ENCODE measurements around the gene AMBN. TPM values are rescaled to one million over a fixed set of nuclear protein-coding genes. Genes with fewer than 3 reads are reported as not detected.
"Not testable (repeated sequence)": the region's sequence is repeated elsewhere in the genome, so short reads cannot be mapped to it uniquely, and the experiment has no call there.

AMBN gene
- total RNA-seq, 1 donor = not detected

GRCh38 chr4:70630162-70630561 is 38.1 kb downstream of the AMBN start:
- no peak for DNase-seq (ENCODE audit: low read depth)
- no peak overlapping the region for H3K4me3 ChIP-seq (ENCODE audit: low read depth, low read length)
- TF ChIP-seq, protein P1, sequence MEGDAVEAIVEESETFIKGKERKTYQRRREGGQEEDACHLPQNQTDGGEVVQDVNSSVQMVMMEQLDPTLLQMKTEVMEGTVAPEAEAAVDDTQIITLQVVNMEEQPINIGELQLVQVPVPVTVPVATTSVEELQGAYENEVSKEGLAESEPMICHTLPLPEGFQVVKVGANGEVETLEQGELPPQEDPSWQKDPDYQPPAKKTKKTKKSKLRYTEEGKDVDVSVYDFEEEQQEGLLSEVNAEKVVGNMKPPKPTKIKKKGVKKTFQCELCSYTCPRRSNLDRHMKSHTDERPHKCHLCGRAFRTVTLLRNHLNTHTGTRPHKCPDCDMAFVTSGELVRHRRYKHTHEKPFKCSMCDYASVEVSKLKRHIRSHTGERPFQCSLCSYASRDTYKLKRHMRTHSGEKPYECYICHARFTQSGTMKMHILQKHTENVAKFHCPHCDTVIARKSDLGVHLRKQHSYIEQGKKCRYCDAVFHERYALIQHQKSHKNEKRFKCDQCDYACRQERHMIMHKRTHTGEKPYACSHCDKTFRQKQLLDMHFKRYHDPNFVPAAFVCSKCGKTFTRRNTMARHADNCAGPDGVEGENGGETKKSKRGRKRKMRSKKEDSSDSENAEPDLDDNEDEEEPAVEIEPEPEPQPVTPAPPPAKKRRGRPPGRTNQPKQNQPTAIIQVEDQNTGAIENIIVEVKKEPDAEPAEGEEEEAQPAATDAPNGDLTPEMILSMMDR (IDR thresholded peaks at IDR 0.05; ENCODE audit: insufficient read depth, low read depth, low read length) = no peak

- H3K4me3 ChIP-seq (ENCODE audit: low read depth, low read length) = no peak overlapping the region
- DNase-seq (ENCODE audit: low read depth) = no peak
- TF ChIP-seq, protein P1 (IDR thresholded peaks at IDR 0.05; ENCODE audit: insufficient read depth, low read depth, low read length) = no peak
These were observed 40.0 kb downstream of the AMBN start for GRCh38 chr4:70632028-70632427.

GRCh38 chr4:70634482-70634881 is 42.4 kb downstream of the AMBN start:
- H3K4me3 ChIP-seq (ENCODE audit: low read depth, low read length) = no peak overlapping the region
- no peak for DNase-seq (ENCODE audit: low read depth)
- TF ChIP-seq, protein P1 (IDR thresholded peaks at IDR 0.05; ENCODE audit: insufficient read depth, low read depth, low read length) = no peak

DNA sequence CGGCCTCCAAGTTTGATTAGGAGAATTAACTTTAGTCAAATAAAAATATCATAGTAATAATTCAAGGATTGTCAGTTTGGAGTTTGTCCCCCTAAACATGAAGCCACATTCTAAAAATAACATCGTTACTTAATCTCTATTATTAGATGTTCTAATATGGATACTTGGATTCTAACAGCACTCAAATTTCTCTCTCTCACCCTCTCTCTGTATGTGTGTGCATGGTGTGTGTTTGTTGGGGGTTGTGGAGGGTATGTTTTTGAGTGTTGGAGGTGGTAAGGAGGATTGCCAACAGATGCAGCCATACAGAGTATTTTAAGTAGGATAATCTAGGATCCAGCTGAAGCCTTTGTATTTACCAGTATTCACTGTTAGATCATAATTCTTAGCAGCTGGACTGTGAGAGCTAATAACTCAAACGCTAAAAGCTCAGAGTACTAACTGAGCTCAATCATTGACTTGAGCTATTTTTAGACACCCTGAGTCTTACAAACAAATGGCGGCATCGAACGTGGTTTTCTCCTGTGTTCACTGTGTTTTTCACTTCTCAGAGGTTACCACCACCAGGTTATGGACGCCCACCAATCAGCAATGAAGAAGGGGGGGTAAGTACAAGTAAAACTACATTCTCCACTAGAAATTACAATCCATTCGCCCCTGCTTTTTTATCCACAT is 45.3 kb downstream of the AMBN start:
- TF ChIP-seq, protein P1 (IDR thresholded peaks at IDR 0.05; ENCODE audit: insufficient read depth, low read depth, low read length) = no peak
- no peak overlapping the region for H3K4me3 ChIP-seq (ENCODE audit: low read depth, low read length)
- DNase-seq (ENCODE audit: low read depth) = no peak

DNA sequence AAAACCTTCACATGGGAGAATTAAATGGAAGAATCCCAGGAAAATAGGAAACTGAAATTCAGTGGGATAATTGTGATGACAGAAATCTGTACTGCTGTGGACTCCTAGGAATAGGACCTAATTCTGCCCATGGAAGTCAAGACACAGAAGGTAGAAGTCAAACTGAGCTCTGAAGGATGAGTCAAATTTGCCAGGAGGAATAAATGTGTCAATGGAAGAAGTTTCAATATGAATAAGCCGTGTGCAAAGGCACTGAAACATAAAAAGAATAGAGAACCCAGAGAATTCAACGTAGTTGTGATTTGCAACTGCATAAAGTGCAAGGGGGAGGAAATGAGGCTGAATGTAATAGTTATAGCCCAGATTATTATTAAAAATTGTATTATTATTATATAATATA is 48.1 kb downstream of the AMBN start:
- no peak overlapping the region for H3K4me3 ChIP-seq (ENCODE audit: low read depth, low read length)
- no peak for DNase-seq (ENCODE audit: low read depth)
- TF ChIP-seq, protein P1 (IDR thresholded peaks at IDR 0.05; ENCODE audit: insufficient read depth, low read depth, low read length) = no peak

DNA sequence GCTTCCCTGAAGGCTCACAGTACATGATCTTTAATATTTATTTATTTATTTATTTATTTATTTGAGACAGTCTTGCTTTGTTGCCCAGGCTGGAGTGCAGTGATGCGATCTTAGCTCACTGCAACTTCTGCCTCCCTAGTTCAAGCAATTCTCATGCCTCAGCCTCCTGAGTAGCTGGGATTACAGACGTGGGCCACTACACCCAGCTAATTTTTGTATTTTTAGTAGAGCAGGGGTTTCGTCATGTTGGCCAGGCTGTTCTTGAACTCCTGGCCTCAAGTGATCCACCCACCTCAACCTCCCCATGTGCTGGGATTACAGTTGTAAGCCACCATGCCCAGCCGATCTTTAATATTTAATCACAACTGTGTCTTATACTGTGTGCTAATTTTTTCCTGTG is 58.7 kb downstream of the AMBN start:
- not testable (repeated sequence) for H3K4me3 ChIP-seq (ENCODE audit: low read depth, low read length); DNase-seq (ENCODE audit: low read depth)

DNA sequence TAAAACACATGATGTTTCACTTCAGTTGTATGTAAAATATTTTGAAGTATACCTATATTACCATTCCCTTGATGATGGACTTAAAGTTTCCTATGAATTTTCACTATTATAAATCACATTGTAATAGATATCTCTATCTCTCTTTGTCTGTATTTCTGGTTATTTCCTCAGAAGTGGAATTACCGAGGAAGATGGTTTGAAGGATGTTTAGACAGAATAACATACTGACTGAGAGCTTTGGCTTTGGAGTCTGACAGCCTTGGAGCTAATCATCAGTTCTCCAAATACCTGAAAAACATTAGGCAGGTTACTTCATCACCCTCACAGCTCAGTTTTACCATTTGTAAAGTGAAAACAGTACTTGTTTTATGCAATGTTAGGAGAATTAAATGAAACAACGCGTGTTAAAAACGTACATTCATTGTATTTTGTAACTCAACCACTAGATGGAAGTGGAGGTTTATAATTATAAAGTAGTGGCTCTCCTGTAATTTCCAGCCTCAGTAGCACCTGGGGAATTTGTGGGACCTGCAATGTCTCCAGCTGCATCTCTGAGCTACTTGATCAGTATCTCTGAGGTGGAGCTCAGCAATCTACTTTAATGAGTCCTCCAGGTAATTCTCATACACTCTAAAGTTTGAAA is 59.9 kb downstream of the AMBN start:
- peak; percentile 55 for DNase-seq (ENCODE audit: low read depth)
- TF ChIP-seq, protein P1 (IDR thresholded peaks at IDR 0.05; ENCODE audit: insufficient read depth, low read depth, low read length) = peak; percentile 51
- H3K4me3 ChIP-seq (ENCODE audit: low read depth, low read length) = peak overlapping the region; percentile 39
